GM19372 (cell line): ENCODE measurements around the gene HOXB9.

ENCODE experiments used
- ATAC-seq: cut with Tn5 transposase; IDR thresholded peaks from one replicate; pipeline ENCODE4 v1.9.1; 2021; ENCODE audit warnings: mild to moderate bottlenecking, low read depth, moderate library complexity; ENCODE audit not compliant: unreplicated experiment

Gene HOXB9

DNA sequence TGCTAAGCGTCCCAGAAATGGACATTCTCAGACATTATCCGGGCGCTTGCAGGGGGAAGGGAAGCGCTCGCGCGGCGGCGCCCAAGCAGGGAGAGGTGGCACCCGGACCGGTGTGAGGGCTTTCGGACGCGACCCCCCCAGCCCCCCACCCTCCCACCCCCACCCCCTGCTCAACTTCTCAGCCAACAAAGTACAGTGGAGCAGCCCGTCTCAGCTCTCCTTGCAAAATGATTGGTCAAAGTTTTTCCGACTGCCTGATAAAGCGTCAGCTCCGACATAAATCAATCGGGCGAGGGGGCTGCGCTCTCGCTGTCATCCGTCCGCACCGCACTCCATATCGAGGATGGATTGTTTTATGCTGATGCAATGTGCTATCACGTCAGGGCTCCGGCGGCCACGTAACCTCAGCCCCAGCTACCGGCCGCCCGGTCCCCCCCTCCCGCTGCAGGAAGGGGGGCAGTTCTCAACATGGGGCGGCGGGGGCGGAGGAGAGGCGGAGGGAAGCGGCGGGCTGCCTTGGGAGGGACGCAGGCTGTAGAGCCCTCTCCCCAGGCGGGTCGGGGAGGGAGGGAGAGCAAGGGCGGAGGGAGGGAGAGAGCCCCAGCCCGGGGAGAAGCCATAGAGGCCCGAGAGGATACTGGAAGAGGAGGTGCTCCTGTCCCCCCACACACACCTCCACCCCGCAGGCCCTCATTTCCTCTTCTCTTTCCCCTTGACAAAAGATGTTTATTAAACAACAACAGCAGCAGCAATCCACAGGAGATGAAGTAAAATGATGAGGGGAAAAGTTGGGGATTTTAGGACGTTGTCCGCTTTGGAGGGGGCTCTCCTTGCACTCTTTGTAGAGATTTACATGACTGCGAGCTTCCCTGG, at the start of gene HOXB9:
TSS of gene HOXB9 (minus strand) at position 114 of the 873 bp plus-strand sequence. CDS start at position 25, 89 bp downstream.
- no peak for ATAC-seq

- no peak for ATAC-seq
Observed at GRCh38 chr17:48672340-48672739, 46.2 kb upstream of the HOXB9 start.

GRCh38 chr17:48671697-48672171, 45.6 kb upstream of the HOXB9 start:
- no peak for ATAC-seq

DNA sequence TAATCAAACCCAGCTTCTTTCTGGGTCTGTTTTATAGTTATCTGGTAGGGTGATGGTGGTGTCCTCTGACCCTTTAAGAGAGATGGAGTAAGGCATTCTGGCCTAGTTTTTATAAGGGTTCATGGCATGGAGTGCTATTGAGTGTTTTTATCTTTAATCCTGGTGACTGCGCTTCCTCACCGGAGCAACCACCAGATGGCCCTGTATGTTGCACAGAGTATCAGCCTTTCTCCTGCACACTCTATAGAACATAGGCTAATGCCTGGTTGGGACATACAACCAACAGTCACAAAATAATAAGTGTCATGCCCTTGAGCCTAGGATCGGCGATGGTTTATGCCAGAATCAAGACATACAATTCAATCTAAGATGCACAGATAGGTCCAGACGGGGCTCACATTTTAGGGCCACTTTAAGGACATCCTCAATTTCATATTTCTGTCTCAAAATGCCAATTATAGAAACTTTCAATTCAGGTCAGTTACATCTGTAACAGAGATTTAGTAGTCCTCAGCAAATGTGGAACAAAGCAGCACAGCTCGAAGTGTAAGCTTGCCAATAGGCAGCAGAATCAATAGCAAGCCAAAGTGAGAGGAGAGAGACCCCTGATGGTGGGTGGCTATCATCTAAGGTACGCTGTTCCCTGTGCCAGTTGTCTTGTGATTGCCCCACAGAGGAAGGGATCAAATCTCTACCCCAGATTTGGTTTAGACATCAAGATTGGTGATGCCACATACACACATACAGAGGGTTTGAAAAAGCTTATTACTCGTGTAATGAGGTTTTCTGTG, 37.2 kb upstream of the HOXB9 start:
- no peak for ATAC-seq

DNA sequence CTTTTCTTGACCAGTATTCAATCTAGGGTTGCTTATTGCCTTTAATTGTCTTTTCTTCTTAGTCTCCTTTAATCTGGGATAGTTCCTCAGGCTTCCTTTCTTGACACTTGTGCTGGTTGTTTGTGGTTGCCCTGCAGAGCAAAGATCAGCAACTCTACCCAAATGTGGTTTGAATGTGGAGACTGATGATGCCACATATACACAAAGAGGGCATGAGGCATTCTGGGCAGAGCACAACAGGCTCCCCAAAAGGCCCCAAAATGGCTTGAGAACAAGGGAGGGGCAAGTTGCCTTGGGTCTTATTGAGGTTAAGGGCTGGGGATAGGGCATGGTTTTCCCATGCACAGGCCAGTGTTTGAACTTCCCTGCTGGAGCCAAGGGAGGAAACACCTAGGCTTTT, 29.8 kb upstream of the HOXB9 start:
- ATAC-seq, result no peak

- no peak for ATAC-seq
Observed at GRCh38 chr17:48649741-48650140, 23.6 kb upstream of the HOXB9 start.

DNA sequence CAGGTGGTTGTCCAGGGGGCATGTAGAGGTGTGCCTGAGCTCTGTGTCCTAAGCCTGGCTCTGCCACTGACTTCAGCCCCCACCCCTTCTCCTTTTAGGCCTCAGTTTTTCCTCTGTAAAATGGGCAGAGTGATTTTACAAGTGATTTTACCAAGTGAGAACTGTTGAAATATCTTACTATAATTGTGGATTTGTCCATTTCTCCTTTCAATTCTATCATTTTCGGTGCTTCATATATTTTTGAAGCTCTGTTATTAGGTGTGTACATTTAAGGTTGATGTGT, 21.7 kb upstream of the HOXB9 start:
- ATAC-seq, result no peak

GRCh38 chr17:48647103-48647962, 21.2 kb upstream of the HOXB9 start:
- no peak for ATAC-seq

GRCh38 chr17:48646183-48647102, 20.3 kb upstream of the HOXB9 start:
- ATAC-seq, result no peak

GRCh38 chr17:48645639-48646182, 19.6 kb upstream of the HOXB9 start:
- ATAC-seq, result no peak

DNA sequence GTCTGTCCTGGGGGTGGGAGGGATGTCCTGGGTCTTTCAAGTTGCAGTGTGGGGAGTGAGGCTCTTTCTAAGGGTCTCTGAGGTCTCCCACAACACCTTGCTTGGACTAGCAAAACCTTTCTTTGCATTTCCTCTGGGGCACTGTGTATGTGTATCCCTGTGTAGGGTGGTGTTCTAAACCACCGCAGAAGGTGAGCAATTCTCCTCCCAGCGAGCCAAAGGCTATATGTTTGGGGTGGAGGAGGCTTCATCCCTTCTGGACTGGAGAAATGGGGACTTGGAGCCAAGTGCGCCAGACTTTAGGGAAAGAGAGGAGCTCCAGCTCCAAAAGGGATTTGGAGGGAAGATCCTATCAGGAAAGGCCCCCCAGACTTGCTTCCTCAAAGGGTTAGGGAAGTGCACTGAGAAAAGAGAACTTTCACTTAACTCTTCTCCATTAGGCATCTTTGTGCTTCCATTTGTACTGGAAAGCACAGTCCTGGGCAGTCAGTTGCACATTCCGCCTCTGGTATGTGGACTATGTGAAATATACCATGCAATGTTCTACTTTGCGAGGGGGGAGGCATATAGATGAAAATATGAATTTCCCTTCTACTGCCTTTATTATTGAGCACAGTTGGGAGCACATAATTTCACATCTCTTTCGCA, 18.9 kb upstream of the HOXB9 start:
- ATAC-seq, result no peak

DNA sequence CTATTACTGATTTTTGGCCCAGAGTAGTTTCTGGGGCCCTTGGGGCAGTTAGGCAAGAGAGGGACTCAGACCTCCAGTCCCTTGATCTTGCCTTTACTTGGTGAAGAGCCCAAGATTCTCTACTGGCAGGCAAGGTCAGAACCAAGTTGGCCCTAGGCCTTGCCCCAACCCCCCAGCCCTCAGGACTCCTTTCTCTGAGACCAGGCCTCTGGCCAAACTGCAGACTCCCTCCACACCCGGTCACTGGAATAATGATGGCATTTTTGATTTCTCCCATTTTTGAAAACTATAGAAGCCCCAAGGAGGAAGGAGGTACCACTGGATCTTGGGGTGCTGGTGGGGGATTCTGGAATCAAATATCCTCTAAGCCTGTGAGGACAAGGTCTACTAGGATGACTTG, 18.0 kb upstream of the HOXB9 start:
- ATAC-seq, result no peak

GRCh38 chr17:48643697-48644012, 17.5 kb upstream of the HOXB9 start:
- ATAC-seq, result no peak

GRCh38 chr17:48642843-48643696, 16.9 kb upstream of the HOXB9 start:
- no peak for ATAC-seq

GRCh38 chr17:48642059-48642842, 16.1 kb upstream of the HOXB9 start:
- ATAC-seq, result no peak

- ATAC-seq, result no peak
Observed at GRCh38 chr17:48641541-48642058, 15.4 kb upstream of the HOXB9 start.

GRCh38 chr17:48640858-48641180, 14.7 kb upstream of the HOXB9 start:
- ATAC-seq, result no peak
